HG02642 (cell line): Measurements from ENCODE around the gene ACSS1.

Source experiments
- ATAC-seq: cut with Tn5 transposase; IDR thresholded peaks from one replicate; pipeline ENCODE4 v1.9.1; 2021; ENCODE audit warnings: mild to moderate bottlenecking; ENCODE audit not compliant: unreplicated experiment, poor library complexity

The ACSS1 gene

DNA sequence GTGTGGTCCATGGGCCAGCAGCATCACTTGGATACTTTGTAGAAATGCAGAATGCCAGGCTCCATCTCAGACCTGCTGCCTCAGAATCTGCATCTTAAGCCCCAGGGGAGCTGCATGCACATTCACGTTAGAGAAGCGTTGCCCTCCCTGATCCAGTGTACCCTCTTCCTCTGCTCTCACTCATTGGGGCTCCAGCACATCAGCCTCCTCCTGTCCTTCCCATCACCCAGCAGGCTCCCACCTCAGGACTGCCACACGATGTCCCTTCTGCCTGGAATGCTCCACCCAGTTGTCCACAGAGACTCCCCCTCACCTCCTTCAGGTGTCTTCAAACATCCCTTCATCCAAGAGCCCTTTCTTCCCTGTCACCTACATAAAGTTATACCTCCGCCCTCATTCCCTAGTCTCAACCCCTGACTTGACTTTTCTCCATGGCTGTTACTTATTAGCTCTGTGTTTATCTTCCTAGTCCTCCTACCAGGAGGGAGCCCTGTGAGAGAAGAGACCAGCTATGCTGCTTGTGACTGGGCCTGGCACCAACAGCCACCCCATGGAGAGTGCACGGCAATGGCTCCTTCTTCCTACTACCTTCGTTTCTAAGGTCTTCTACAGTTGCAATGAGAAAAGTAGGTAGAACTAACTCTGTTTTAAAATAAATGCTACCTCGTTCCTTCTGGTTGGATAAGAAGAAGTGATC, 3.3 kb upstream of the ACSS1 start:
- ATAC-seq: no peak

DNA sequence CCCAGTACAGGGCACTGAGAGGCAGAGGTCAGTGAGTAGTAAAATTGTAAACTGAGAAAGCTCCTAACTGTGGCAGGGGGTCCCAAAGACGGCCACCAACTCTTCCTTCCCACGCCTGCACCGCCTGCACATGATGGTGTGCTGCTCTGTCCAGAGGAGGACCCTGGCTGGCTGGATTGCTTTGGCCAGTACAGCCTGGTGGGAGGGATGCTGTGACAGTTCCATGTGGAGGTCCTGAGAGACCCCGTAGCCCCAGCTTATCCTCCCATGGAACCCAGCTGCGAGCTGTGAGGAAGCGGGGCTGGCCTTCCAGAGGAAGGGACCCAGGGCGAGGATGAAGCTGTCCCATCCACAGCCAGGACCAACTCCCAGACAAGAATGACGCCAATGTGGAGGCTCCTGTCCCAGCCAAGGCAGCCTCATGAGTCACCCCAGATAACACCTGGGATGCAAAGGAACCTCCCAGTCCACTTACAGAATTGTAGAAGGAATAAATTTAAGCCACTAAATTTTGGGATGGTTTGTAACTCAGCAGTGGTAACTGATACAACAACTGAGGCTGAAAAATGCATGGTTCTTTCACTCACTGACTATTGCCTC, 2.0 kb upstream of the ACSS1 start:
- ATAC-seq: no peak

DNA sequence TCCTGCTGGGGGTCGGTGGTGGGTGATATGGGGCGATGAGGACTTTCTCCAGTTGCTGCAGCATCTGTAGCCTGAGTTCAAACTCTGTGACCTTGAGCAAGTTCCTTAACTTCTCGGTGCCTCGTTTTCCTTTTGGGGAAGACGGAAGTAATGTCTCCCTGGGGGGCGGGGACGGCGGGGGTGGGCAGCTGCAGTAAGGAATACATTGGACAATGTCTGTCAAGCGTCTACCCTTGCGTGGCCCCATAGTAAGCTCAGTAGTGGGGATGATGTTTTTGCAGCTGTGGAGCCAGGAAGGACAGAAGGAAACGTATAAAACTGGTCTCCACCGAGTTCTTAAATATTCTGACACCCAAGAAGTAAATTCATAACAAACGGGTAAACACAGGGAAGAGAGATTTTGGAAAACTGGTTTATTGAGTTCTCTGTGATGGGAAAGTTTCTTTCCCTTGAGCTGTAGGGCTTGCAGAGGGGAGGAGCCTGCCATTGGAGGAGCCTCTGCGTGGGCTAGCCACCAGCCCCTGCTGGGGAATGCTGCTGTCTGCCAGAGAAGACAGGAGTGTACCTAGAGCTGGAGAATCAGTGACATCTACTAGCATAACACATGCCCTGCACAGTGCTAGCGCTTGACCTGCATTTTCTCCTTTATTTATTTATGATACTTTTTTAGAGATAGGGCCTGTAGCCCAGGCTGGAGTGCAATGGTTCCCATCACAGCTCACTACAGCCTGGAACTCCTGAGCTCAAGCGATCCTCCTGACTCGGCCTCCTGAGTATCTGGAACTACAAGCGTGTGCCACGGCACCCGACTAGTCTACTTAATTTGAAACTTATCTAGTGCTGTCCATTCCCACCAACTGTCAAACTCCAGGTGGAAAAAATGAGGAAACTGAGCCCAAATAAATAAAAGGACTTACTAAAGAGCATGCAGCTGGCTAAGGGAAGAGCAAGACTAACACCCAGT, 1.2 kb upstream of the ACSS1 start:
- ATAC-seq: no peak

DNA sequence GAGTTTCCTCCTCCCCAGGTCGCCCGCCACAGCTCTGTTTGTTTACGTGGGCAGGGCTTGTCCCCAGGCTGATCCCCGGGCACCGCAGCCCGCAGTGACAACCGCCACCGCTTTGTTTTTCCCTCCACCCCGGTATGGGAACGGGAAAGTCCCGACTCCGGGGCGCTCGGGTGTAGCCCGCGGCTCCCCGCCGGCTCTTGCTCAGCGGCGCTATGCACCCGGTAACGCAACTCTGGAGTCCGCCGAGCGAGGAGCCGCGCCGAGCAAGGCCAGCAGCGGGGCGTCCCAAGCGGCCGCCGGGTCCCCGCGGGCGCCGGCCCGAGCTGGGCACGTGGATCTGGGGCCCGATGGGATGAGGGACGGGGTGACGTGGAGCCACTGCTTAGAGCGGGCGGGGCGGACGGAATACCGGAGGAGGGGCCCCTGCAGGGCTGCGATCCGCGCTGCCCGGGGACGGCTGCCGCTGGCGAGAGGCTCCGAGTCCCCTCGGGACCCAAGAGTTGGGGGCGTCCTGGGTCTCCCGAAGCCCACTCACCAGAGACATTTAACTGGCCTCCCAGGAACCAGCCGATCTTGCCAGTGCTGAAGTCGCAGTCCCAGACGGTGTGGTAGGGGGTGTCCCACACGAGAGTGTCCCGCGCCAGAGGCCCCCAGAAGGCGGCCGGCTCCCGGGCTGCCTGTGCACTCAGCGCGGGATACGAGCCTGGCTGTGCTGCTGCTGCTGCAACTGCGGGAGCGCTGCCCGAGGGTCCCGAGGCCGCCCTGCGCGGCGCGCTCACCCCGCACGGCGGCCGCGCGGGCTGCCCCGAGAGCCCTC, 497 bp downstream of the ACSS1 start:
- ATAC-seq: peak; percentile 38

DNA sequence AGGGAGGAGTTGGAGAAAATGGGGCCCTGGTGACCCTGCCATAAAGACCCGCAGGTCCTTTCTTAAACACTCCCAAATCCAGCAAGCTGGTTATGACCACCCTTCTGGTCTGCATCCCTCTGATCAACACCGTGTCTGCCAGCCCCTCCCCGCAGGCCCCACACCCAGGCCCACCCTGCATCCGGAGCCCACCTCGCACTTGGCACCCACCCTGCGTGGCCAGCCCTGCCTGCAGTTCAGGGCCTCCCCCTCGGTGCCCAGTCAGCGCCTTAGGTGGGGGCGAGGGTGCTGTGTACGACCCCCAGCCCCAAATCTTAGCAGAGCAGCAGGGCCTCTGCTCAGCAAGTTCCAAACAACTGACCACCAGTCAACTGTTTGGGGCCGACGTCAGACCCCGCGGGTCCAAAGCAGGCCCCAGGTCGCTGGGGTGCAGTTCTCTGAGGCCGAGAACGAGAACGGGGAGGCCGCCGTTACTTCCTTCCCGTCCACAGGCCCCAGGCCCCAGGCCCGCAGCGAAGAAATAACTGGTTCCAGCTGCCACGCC, 1.2 kb downstream of the ACSS1 start:
- peak; percentile 31 for ATAC-seq

DNA sequence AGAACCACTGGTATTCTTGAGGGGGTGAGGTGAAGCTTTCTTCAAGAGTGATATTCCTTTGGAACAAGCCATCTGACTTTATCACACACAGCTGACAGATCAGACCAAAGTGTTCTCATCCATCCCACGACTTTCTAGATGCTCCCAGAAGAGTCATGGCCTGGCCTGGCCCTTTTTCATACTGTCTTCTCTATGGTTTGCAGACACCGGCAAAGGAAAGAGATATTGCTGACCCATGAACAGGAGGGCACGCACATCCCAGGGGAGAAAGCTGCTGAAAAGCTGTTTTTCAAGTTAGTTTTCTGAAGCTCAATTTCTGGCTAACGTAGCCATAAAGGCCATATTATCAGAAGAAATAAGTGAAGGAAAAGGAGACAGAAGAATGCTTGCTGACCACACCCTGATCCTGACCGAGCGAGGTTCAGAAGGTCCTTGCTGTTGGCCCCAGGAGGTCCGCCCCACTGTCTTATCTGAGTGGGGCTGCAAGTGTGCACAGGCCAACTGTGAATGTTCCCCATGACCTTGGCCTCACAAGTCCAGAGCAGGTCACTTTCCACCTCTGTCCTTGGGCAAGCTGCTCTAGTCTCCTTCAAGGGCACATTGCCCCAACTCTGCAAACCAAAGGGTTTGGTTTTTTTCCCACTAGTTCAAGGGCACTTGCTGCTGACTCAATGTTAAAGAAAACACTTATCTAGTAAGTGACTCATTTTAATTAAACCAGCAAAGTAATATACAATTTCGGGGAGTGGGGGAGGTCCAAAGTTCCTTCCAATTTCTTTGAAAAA, 2.0 kb downstream of the ACSS1 start:
- ATAC-seq: no peak

DNA sequence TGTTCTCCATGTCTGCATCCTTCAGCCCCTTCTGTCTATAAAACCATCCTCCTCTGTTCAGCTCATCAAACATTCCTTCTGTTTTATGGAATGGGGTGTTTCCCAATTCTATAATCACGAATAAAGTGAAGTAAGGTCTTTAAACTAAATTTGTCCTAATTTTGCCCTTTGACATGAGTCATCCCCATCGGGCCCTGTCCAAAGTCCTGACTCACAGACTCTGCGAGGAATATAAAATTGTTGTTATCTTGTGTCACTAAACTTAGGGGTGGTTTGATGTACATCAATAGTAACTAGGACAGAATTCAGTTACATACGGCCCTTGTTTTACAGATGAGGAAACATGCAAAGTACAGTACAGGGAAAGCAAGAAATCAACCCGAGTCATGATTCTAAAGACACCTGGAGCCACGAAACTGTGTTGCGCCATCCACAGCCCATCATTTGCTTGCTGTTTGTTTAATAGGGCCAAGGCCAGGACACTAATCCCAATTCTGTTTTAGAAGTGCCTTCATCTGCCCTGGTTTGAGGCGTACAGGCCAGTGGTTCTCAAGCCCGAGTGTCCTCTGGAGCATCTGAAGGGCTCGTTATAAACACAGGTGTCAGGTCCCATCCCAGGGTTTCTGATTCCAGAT, 2.8 kb downstream of the ACSS1 start:
- no peak for ATAC-seq

DNA sequence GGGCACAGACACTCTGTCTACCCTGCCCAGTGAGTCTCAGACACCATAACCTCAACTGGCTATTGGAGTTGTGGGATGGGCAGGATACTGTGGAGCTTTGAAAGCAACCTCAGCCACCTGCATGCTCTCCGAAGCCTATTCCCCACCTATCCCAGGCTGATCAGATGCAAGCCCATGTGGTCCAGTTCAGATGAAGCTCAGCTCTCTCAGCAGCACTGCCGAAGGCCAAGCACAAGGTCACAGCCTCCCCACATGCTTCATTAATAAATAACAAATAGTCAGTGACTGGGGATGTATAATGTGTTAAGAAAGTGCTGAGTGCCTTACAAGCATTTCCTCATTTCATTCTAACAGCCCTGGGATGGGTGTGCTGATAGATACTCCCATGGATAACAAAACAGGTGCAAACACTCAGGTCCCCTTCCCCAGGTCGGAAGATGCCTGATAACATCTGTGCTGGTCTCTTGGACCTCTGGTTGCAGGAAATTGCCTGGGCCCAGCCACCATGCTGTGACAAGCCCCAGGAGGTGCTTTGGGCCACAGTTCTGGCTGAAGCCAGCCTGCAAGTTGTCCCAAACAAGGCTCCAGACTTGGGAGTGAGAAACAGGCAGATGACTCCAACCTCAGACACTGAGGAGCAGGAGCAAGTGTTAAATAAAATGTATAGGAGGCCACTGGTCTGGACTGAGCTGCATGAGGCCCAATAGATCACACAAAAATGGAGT, 3.7 kb downstream of the ACSS1 start:
- ATAC-seq: no peak

DNA sequence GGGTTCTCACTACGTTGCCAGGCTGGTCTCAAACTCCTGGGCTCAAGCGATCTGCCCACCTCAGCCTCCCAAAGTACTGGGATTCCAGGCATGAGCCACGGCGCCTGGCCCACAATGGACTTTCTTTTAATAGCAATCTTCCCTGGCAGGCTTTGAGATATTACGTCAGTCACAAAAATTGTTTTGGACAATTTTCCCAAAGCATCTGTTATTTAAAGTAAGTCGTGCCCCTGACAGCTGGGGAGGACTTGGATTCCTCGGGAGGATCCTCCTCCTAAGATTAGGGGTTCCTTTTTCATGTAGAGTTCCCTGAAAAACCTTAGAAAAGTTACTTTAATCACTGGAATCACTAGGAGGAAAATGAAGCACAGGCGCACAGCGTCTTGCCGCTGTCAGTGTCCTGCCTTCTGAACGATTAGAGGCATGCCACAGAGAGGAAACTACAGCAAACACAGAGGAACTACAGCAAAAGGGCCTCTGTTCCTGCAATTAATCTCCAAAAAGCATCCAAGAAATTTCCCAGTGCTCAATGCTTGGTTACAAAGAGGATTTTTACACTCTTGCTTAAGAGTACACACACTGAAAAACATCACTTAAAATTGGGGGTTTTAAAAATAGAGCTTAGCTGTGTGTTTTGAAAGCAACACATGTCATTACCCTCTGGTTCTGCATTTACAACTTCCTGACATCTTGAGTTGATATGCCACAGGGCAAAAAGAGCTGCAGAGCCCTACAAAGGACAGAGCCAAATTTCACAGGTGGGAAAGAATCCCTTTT, 4.5 kb downstream of the ACSS1 start:
- no peak for ATAC-seq

DNA sequence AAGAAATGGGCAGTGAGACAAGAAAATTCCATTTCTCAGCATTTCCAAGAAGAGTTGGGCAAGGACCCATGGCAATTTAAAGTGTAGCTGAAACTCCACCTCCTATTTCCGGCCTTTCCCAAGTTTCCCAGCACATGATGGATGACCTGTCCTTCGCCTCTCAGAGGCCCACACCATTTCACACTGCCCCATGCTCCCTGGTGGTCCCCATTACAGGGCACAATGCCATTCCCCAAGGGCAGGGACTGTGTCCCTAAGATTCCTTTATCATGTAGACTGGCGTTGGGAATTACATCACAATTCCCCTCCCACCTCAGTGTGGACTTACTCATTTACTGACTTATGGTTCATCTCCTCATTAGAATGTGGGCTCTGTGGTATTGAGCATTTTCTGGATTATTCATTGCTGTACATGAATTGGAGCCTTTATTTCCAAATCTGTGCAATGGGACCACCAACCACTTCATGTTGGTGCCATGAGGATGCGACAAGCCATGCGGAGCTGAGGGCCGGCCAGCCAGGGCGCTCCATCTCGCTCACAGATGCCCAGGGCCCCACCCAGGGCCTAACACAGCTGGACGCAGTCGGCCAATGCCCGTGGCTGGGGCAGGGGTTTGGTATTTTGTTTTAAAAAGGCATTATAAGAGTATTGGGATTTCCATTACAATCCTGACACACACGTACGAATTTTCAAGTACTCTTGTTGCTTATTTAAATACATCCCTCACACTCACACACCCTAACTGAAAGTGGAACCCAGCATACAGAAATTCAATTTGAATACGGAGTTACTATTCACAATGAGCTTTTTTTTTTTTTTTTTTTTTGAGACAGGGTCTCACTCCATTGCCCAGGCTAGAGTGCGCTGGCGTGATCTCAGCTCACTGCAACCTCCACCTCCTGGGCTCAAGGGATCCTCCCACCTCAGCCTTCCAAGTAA, 5.4 kb downstream of the ACSS1 start:
- no peak for ATAC-seq

DNA sequence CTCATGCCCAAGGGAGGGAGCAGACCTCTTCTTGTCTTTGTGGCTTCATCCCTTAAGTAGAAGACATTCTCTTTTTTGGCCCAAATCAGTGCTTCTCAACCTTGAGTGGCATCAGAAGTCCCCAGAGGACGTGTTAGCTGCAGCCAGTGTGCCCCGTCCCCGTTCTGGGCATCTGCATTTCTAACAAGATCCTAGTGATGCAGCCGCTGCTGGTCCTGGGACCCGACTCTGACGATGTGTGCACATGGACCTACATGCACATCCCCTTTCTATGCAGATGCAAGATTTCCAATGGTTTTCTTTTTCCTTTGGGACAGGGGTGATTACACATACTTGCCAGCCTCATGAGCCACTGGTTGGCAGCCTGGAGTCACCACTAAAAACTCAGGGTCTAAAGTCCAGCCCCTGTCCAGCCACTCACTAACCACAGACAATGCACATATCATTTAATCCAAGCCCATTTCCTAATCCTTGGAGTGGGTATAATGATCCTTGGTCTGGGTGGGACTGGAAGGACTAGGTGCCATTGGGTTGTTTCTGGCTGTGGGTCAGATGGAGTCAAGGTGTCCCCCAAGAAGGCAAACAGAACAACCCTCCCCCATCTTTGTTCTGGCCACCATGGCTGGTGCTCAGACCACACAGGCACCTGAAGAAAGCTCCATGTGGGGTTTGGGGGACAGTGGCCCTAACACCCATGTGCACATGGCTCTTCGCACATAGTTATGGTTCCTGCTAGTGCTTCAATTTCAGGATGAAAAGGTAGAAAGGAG, 6.4 kb downstream of the ACSS1 start:
- ATAC-seq: no peak

DNA sequence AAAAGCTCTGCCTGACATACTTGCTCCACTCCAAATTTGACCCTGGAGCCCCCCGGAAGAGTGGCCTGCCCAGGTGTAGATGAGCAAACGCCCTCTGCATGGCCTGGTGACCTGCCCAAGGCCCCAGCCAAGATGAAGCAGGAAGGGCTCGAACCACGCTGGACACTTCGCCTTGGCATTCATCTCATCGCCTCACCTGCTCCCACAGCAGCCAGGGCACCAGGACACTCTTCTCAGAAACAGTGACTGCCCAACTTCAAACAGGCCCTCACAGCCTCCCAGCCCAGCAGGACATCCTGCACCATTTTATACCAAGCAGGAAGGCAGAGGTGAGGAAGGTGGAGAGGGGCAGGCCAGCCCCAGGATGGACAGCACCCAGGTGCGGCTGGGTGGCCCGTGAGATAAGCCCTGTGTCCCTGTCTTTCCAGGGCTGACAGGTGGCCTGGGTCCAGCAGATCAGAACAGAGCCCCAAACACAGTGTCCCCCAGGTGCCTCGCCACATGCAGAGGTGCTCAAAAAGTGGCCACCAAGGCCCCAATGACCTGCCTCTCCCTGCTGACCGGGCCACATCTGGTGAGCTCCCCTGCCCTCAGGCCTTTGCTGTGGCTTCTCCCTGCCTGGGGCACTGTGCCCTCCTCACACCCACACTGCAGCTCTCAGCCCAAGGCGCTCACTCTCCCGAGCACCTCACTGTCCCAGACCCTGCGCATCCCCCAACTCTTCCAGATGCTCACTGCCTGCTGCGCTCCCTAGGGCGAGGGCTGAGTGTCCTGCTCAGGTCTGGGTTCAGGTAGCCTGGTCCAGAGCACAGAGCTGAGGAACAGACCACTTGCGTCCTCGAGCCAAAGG, 7.2 kb downstream of the ACSS1 start:
- no peak for ATAC-seq

DNA sequence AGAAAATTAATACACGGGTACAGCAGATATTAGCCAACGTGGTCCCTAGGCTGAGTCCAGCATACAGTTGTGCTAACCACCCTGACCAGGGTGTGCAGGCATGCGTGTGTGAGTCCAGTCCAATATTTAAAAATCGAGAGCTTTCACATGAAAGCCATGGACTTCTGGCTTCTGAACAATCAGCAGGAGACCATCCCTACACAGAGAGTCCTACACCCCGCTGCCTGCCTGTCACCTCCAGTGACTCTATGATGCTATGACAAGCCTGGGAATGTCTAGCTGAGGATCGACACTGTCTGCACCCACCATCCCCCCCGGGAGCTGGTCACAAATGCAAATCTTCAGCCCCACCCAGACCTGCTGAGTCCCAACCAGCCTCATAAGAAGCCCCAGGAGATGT, 7.9 kb downstream of the ACSS1 start:
- ATAC-seq: no peak

DNA sequence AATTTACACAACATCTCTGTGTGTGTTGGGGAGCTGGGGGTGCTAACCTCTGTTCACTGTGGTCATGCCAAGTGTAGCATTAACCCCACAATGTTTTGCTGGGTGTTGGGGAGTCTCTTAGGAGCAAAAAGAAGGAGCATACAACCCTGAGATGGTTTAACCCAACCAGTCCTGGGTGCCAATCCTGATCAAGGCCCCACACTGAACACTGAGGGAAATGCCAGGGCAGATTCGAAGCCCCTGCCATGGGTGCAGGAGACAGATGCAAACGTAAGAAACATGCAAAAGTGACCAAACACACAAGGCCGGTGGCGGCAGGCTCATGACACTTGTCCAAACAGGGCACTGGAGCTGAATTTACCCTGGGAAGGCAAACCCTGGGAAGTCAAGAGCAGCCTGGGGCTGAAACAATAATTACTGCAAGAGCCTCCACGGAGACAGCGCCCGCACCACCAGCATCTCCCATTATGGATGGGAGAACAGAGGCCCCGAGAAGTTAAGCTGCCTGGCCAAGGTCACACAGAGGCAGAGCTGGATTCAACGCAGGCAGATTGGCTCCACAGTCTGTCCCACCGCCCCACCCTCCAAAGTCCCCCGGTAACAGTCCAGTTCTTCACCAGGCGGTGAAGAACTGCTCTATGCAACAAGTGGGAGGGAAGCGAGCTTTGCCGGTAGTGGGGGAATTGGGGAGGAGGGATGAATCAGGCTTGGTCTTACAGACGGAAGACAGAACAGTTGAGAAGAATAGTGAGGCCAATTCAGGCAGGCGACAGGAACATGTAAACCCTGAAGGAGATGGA, 8.5 kb downstream of the ACSS1 start:
- ATAC-seq: no peak
